NCI-H82 treated with DMSO at 0.1 percent for 48 hours (cell line): ENCODE results near the gene MLKL.
A peak's percentile ranks its signal among the peaks of the same experiment; 100 is the strongest.
"Not testable (repeated sequence)": the region's sequence is repeated elsewhere in the genome, so short reads cannot be mapped to it uniquely, and the experiment has no call there.

Experiments
- DNase-seq: peaks from one replicate; lab custom pipeline; 2025; ENCODE audit not compliant: unreplicated experiment; lab: John Stamatoyannopoulos, UW

Gene MLKL

DNA sequence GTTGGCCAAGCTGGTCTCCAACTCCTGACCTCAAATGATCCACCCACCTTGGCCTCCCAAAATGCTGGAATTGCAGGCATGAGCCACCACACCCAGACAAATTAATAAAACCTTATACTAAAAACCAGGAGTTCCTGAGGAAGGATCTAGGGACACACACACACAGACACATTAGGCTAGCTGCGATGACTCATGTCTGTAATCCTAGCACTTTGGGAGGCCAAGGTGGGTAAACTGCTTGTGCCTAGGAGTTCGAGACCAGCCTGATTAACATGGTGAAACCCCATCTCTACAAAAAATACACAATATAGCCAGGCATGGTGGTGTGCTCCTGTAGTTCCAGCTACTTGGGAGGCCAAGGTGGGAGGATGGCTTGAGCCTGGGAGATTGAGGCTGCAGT, 47.8 kb downstream of the MLKL start:
- not testable (repeated sequence) for DNase-seq

DNA sequence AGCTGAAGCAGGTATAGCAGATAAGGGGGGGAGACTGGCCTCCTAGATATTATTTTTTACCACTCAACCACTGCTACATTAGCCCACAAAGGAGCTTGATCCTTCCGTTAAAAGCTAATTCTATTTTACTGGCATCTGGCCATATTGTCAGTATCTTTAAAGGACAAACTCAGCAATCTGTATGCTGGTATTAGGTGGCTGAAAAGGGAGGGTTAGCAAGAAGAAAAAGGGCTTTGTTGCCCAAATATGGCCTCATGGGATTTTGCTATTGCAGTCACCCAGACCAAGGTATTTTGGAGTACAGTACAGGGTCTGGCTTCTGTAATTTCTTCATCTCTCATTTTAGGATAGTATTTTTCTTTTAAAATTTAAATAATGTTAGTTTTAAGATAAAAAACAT, 48.4 kb downstream of the MLKL start:
- no peak for DNase-seq

DNA sequence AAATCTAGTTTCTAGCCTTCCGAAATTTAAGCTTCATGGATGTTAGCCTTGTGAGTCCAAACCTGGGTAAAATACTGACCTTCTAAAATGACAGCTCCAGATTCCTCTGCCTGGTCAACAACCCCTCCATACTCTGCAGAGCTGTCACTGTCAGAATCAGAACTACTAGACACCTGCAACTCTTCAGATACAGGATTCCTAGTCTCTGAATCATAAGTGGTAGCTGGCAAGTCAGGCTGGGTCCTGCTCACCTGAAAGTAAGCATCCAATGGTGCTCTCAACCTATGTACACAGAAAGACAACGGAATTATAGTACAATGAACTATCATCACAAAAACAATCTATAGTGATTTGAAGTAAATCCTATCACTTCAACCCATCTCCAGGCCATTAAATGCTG, 48.8 kb downstream of the MLKL start:
- no peak for DNase-seq

DNA sequence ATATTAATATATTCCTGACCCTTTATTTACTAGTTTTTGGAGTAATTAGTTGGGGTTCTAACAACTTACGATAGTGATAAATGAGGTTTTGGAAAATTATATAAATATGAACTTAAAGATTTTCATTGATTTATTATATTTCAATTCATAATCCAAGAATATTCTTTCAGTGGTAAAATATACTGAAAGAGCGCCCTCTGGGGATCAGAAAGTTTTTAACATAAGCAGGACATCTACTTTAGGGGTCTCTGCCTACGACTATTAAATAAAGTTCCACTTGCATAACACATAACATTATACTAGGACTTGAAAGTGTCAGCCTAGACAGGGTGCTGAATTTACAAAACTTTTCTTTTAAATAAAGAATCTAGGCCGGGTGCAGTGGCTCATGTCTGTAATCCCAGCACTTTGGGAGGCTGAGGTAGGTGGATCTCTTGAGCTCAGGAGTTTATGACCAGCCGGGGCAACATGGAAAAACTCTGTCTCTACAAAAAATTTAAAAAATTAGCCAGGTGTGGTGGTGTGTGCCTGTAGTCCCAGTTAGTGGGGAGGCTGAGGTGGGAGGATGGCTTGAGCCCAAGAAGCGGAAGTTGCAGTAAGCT, 49.6 kb downstream of the MLKL start:
- no peak for DNase-seq

DNA sequence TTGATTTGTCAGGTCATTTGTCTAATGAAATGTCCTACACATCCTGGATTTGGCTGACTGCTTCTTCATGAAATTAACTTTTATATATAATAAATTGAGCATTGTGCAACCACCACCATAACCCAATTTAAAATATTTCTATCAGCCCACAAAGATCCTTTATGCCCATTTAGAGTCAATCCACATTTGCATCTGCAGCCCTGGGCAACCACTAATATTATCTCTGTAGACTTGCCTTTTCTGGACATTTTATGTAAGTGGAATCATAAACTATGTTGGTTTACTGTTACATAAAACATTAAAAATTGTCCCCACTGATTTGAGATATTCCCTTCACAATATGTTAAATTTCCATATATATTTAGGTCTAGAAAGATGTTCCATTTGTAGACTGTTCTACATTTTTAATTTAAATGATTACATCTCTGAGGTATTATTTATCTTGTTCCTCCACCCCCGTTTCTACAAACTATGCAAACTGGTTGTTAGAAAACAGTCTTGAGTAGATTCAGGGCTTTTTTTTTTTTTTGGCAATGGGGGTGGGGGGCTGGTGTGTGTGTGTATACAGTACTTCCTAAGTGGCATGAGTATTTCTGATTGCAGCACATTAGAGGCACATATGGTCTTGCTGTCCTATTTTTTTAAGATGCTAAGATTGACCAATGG, 50.7 kb downstream of the MLKL start:
- no peak for DNase-seq

DNA sequence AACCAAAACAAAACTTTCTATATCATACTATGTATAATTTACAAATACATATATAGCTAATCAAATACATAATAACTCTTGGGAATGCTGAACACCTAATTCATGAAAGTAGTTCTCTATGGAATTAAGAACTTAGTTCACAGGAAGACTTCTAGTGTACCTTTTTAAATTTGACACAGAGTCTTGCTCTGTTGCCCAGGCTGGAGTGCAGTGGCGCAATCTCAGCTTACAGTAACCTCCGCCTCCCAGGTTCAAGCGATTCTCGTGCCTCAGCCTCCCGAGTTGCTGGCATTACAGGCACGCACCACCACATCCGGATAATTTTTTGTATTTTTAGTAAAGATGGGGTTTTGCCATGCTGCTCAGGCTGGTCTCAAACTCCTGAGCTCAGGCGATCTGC, 58.7 kb downstream of the MLKL start:
- no peak for DNase-seq

DNA sequence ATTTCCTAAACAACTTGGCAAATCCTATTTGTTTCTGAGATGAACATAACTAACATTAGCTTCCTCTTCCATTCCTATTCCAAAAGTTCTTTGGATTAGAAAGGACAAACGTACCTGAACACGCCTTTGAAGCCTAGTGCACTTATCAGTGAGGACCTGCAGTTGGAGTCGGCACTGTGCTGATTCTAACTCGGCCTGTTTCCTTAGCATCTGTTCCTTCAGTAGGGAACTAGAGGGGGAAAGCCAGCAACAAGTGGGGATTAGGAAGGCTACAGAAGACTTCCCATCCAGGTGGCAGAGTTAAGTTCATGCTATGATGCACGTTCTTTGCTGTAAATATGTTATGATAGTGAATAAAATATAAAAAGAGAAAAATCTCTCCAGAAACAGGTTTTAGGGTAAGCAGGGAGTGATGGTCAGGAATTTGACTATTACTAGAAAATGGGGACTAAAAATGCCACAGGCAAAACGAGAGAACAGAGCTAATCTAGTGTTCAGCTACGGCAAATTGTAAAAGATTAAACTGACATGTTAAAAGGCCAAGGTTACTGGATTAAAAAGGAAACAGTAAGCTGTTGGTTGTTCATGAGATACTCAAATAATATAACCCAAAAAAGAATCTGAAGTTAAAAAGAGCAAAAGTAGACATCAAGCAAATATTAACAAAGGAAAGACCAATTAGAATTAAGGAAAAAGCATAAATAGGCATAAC, 62.8 kb downstream of the MLKL start:
- DNase-seq, result no peak

DNA sequence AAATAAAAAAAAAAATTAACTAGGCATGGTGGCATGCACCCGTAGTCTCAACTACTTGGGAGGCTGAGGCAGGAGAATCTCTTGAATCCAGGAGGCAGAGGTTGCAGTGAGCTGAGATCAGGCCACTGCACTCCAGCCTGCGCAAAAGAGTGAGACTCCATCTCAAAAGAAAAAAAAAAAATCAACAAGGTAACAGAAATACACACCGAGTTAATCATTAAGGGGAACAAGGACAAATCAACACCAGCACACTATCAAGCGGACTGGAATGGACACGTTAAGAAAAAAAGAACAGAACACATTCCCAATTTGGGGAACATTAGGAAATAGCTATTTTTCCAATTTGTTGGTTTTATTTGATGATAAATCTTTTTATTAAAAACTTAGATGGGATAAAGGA, 65.4 kb downstream of the MLKL start:
- no peak for DNase-seq

DNA sequence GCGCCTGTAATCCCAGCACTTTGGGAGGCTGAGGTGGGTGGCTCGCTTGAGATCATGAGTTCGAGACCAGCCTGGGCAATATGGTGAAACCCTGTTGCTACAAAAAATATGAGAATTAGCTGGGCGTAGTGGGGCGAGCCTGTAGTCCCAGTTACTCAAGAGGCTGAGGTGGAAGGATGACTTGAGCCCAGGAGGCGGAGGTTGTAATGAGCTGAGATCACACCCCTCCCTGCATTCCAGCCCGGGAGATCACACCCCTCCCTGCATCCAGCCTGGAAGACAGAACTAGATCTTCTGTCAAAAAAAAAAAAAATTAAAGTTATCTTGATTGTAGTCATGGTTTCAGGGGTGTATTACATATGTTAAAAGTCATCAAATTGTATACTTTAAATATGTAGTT, 67.0 kb downstream of the MLKL start:
- no peak for DNase-seq

DNA sequence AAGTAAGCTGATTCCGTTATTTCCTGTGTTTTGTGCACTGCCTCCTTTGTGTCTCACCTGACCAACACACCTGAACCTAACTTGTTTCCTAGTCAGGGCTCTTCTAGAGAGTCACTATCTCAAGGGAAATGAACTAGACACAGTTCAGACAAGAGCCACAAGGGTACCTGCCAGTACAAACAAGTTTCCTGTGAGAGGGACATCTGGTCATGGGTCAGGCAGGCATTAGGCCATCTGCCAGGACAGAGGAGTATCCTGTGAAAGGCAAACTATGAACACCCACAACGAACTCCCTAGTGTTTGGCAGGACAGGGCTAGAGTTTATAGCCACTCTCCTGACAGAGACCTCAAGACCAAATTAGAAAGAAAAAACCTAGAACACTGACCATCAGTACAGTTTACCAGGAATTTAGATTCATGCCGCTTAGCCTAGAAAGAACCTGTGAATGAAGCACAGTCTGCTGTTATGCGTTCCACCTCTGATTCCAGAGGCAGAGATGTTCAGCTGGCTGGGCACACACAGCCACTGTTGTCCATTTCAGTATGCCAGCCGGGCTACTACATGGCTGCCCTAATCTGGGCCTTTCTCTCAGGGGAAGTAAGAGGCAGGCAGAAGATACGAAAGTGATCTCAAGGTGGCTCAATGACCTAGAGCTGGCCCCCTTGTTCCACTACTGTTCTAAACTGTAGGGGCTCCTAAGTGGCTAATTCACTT, 73.0 kb downstream of the MLKL start:
- DNase-seq, result no peak

DNA sequence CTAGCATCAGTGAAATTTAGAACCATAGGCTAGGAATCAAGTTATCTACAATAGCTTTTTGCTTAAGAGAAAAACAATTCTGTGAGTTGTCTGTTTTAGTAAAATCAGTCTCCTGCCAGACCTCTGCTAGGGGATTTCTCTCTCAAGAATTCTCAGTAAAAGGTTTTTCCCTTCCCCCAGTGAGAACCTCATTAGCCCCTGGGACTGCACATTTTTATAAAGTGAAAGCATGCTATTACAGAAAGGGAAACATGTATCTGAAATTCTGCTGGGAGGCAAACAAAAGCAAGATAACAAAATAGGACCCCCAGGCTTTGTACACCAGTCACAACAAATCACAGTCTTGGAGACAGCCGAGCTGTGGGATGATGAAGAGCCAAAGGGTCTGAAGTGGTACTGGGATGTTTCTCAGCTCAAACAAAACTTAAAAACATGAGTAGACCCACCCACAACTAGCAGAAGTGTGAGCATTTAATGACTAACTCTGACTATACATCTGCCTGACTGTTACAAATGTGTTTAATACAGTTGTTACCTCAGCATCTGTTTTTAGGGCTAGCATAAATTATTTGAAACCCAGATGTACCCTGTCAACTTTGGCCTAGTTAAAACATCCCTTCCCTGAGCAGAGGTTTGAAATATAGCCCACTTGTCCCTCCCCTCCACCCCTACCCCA, 73.8 kb downstream of the MLKL start:
- no peak for DNase-seq

DNA sequence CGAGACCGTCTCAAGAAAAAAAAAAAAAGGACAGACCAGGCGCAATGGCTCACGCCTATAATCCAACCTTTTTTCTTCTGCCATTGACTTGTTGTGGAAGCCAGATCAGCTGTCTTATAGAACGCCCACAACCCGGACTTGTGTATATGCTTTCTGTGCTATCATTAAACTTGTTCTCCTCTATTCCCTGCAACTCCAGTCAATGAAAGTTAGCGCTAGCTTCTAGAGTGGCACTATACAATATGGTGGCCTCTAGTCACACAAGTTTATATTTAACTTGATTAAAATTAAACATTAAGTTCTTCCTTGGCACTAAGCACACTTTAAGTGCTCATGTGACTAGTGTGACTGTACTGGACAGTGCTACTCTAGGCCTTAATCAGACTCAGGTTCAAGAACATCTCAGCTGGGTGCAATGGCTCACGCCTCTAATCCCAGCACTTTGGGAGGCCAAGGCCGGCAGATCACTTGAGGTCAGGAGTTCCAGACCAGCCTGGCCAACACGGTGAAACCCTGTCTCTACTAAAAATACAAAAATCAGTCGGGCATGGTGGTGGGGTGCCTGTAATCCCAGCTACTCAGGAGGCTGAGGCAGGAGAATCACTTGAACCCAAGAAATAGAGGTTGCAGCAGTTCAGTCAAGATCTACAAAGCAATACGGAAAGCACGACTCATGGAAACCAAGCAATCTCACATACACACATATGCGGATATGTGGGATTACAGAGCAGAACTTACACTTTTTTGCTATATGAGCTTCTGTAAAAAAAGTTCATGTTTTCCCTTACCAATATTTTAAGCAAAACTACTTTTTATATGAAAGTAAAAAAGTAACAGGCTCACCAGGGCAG, 74.9 kb downstream of the MLKL start:
- no peak for DNase-seq

DNA sequence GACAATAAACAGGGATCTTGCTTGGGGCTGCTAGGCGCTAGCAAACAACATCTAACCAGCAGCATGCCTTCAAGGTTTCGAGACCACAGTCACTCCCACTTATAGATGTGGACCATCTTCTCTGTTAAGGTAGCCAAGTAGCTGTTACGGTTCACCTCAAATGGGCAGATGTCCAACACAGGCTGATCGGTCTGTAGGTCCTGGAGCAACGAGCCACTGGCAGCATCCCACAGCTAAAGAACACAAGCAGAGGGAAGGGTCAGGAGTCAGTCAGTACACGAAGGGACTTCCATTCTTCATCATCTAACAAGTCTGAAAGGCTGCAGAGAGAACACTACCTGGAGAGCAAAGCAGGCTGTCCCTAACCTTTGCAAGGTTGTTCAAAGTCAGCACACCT, 76.8 kb downstream of the MLKL start:
- DNase-seq, result no peak

DNA sequence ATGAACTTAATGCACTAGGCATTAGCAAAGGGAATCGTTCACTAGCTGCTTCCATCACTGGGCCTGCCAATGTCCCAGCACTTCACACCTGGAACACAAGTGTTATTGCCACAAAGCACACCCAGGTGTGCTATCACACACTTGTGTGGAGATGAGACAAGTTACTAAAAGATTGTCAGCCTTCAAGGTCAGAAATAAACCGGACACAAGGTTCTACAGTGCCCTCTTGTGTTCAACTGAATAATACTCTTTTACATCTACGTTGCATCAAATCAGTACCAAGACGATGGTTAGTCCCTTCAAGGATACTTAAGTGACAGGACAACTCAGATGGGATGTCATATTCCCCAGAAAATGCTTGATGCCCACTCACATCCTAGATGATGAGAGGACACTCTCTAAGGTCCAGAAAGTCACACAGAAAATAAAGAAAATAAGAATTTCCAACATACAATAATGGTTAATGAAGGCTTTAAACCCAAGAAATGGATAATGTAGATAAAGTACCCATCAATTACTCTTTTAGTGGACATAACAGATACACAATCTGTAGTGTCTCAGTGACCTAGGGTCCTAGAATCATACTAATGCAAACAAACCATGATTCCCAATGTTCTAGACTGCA, 77.3 kb downstream of the MLKL start:
- DNase-seq, result peak; percentile 6

DNA sequence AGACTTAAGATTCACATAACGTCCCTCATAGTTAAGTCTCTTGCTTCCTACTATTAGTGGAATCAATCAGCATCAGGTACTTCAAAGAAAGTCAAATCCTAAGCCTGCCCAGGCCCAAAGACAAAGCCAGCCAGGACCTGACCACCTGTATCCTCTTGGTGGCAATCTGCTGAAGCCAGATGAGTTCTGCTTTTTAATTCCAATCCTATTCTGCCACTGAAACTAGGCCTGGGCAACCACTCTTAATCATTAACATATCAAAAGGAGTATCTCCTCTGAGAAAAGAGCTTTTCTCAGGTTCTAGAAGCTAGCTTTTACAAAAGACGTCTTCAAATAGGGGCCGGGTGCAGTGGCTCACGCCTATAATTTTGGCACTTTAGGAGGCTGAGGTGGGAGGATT, 78.7 kb downstream of the MLKL start:
- DNase-seq, result no peak
